ENCODE data around the gene LYRM1. TPM values are rescaled to one million over a fixed set of nuclear protein-coding genes. Genes with fewer than 3 reads are reported as not detected.
"Not testable (repeated sequence)": the region's sequence is repeated elsewhere in the genome, so short reads cannot be mapped to it uniquely, and the experiment has no call there.

Gene LYRM1
- polyA plus RNA-seq, 1 donor from 2014 or later = 125 TPM

GRCh38 chr16:20942256-20942655 lies 41.7 kb downstream of the LYRM1 start:
- no peaks in the 10 kb centered on the region for H3K27me3 ChIP-seq (ENCODE audit: insufficient read depth, low read depth, low read length)
- H3K9ac ChIP-seq (ENCODE audit: low read length) = no peak overlapping the region
- no peaks in the 10 kb centered on the region for H3K36me3 ChIP-seq (ENCODE audit: insufficient read depth, low read length)
- no peaks in the 10 kb centered on the region for H3K79me2 ChIP-seq (replicated peaks; ENCODE audit: insufficient read depth, low read length)
- no peak overlapping the region for H3K4me3 ChIP-seq (ENCODE audit: low read length)
- H2AFZ ChIP-seq (ENCODE audit: low read depth, low read length) = no peak overlapping the region
- no peaks in the 10 kb centered on the region for H3K9me3 ChIP-seq (ENCODE audit: low read length)
- H3K27ac ChIP-seq (ENCODE audit: low read length) = no peak overlapping the region
- no peaks in the 10 kb centered on the region for H3K9me2 ChIP-seq (ENCODE audit: insufficient read depth, low read length)
- H3F3A ChIP-seq (ENCODE audit: insufficient read depth, low read length, poor library complexity, severe bottlenecking) = no peaks in the 10 kb centered on the region
- TF ChIP-seq RAD21 (conservative IDR thresholded peaks at IDR 0.05) (no peak), CTCF (IDR thresholded peaks at IDR 0.05; ENCODE audit: poor library complexity, severe bottlenecking) (no peak), EZH2 (IDR thresholded peaks at IDR 0.05; ENCODE audit: borderline replicate concordance, insufficient read depth, low read length, poor library complexity, severe bottlenecking) (no peak), REST (IDR thresholded peaks at IDR 0.05; ENCODE audit: borderline replicate concordance) (no peak), EP300 (conservative IDR thresholded peaks at IDR 0.05; ENCODE audit: poor library complexity, severe bottlenecking) (no peak), SMC3 (conservative IDR thresholded peaks at IDR 0.05; ENCODE audit: poor library complexity) (no peak), MXI1 (conservative IDR thresholded peaks at IDR 0.05; ENCODE audit: poor library complexity, severe bottlenecking) (no peak), POLR2AphosphoS5 (IDR thresholded peaks at IDR 0.05) (no peak), TAF1 (IDR thresholded peaks at IDR 0.05; ENCODE audit: low read depth) (no peak)
- no peak overlapping the region for H3K4me2 ChIP-seq (ENCODE audit: low read length)
- H4K20me1 ChIP-seq (ENCODE audit: insufficient read depth) = no peaks in the 10 kb centered on the region

GRCh38 chr16:20944861-20945574 lies 44.4 kb downstream of the LYRM1 start:
- no peak overlapping the region for H2AFZ ChIP-seq (ENCODE audit: low read depth, low read length)
- no peaks in the 10 kb centered on the region for H3K27me3 ChIP-seq (ENCODE audit: insufficient read depth, low read depth, low read length)
- no peaks in the 10 kb centered on the region for H3K36me3 ChIP-seq (ENCODE audit: insufficient read depth, low read length)
- TF ChIP-seq RAD21 (conservative IDR thresholded peaks at IDR 0.05) (no peak), TAF1 (IDR thresholded peaks at IDR 0.05; ENCODE audit: low read depth) (no peak), SMC3 (conservative IDR thresholded peaks at IDR 0.05; ENCODE audit: poor library complexity) (no peak), CTCF (IDR thresholded peaks at IDR 0.05; ENCODE audit: poor library complexity, severe bottlenecking) (no peak), MXI1 (conservative IDR thresholded peaks at IDR 0.05; ENCODE audit: poor library complexity, severe bottlenecking) (no peak), EZH2 (IDR thresholded peaks at IDR 0.05; ENCODE audit: borderline replicate concordance, insufficient read depth, low read length, poor library complexity, severe bottlenecking) (no peak)
- H3K4me3 ChIP-seq (ENCODE audit: low read length) = no peak overlapping the region
- no peaks in the 10 kb centered on the region for H3F3A ChIP-seq (ENCODE audit: insufficient read depth, low read length, poor library complexity, severe bottlenecking)
- no peaks in the 10 kb centered on the region for H3K9me2 ChIP-seq (ENCODE audit: insufficient read depth, low read length)
- no peaks in the 10 kb centered on the region for H4K20me1 ChIP-seq (ENCODE audit: insufficient read depth)
- no peak overlapping the region for H3K4me2 ChIP-seq (ENCODE audit: low read length)
- no peaks in the 10 kb centered on the region for H3K9me3 ChIP-seq (ENCODE audit: low read length)
- no peak overlapping the region for H3K9ac ChIP-seq (ENCODE audit: low read length)
- no peak overlapping the region for H3K27ac ChIP-seq (ENCODE audit: low read length)
- no peaks in the 10 kb centered on the region for H3K79me2 ChIP-seq (replicated peaks; ENCODE audit: insufficient read depth, low read length)

- H4K20me1 ChIP-seq (ENCODE audit: insufficient read depth); H3F3A ChIP-seq (ENCODE audit: insufficient read depth, low read length, poor library complexity, severe bottlenecking); H2AFZ ChIP-seq (ENCODE audit: low read depth, low read length); H3K36me3 ChIP-seq (ENCODE audit: insufficient read depth, low read length); H3K4me2 ChIP-seq (ENCODE audit: low read length); H3K9me3 ChIP-seq (ENCODE audit: low read length); H3K27me3 ChIP-seq (ENCODE audit: insufficient read depth, low read depth, low read length); H3K9me2 ChIP-seq (ENCODE audit: insufficient read depth, low read length); H3K27ac ChIP-seq (ENCODE audit: low read length); H3K9ac ChIP-seq (ENCODE audit: low read length); H3K4me3 ChIP-seq (ENCODE audit: low read length); H3K79me2 ChIP-seq (replicated peaks; ENCODE audit: insufficient read depth, low read length): not testable (repeated sequence)
Measured at GRCh38 chr16:20945575-20945875, 45.0 kb downstream of the LYRM1 start.

All from neural cell (in vitro differentiated cells).